Effector memory CD8-positive, alpha-beta T cell (primary cell): Measurements from ENCODE around the gene PDE4B.
A peak's percentile ranks its signal among the peaks of the same experiment; 100 is the strongest.
"Not testable (repeated sequence)": the region's sequence is repeated elsewhere in the genome, so short reads cannot be mapped to it uniquely, and the experiment has no call there.

Source experiments
- ATAC-seq: fragments of 150-1000 bp; cut with Tn5 transposase; replicated peaks from 2 replicates; pipeline ENCODE4 v1.10.0; 2021; ENCODE audit warnings: mild to moderate bottlenecking, moderate library complexity
- DNase-seq, 3 experiments: peaks; one replicate each; pipeline ENCODE4 v3.0.0; 2021
- H3K27ac Mint-ChIP-seq, 2 donors: one replicate each; pipeline ENCODE4 v1.8.0; 2022; ENCODE audit warnings: mild to moderate bottlenecking in 2 of 2, mixed read lengths in 2 of 2, moderate library complexity in 2 of 2
- H3K27me3 Mint-ChIP-seq, 2 donors: one replicate each; pipeline ENCODE4 v1.8.0; 2022; ENCODE audit warnings: mixed read lengths in 2 of 2
- H3K36me3 Mint-ChIP-seq: one replicate; pipeline ENCODE4 v1.8.0; 2022; ENCODE audit warnings: mild to moderate bottlenecking, moderate library complexity, mixed read lengths; ENCODE audit not compliant: insufficient read depth
- H3K4me1 Mint-ChIP-seq, 2 donors: one replicate each; pipeline ENCODE4 v1.8.0; 2022; ENCODE audit warnings: low read depth in 2 of 2, mixed read lengths in 2 of 2
- H3K4me3 Mint-ChIP-seq, 2 donors: one replicate each; pipeline ENCODE4 v1.8.0; 2022; ENCODE audit warnings: mild to moderate bottlenecking in 2 of 2, mixed read lengths in 2 of 2, moderate library complexity in 2 of 2
- H3K9me3 Mint-ChIP-seq, 2 donors: one replicate each; pipeline ENCODE4 v1.8.0; 2022; ENCODE audit warnings: mixed read lengths in 2 of 2

The PDE4B gene

GRCh38 chr1:66313429-66313828 is 520.7 kb downstream of the PDE4B start:
- no peak for ATAC-seq
- DNase-seq: no peak
- peaks cover 3 to 5% of the 10 kb centered on the region in 2 donors for H3K9me3 Mint-ChIP-seq
- H3K4me3 Mint-ChIP-seq: no peak overlapping the region
- H3K4me1 Mint-ChIP-seq: peaks cover 0 to 5% of the 10 kb centered on the region in 2 donors
- H3K27ac Mint-ChIP-seq: no peak overlapping the region
- no peaks in the 10 kb centered on the region for H3K36me3 Mint-ChIP-seq
- no peaks in the 10 kb centered on the region for H3K27me3 Mint-ChIP-seq

- Mint-ChIP-seq H3K9me3 (peaks cover 3 to 5% of the 10 kb centered on the region in 2 donors), H3K27ac (no peak overlapping the region), H3K4me1 (peaks cover 0 to 5% of the 10 kb centered on the region in 2 donors), H3K36me3 (no peaks in the 10 kb centered on the region), H3K27me3 (no peaks in the 10 kb centered on the region), H3K4me3 (no peak overlapping the region)
- DNase-seq (no peak), ATAC-seq (no peak)
Observed at GRCh38 chr1:66315671-66316070, 523.0 kb downstream of the PDE4B start.

- Mint-ChIP-seq H3K27me3 (no peaks in the 10 kb centered on the region), H3K36me3 (no peaks in the 10 kb centered on the region), H3K4me1 (peaks cover 0 to 5% of the 10 kb centered on the region in 2 donors), H3K27ac (peak overlapping the region in 1 of 2 donors; percentile 11), H3K4me3 (no peak overlapping the region), H3K9me3 (peaks cover 3 to 5% of the 10 kb centered on the region in 2 donors)
- ATAC-seq (no peak), DNase-seq (no peak)
Observed at GRCh38 chr1:66316464-66317247, 524.0 kb downstream of the PDE4B start.

- Mint-ChIP-seq H3K27me3 (no peaks in the 10 kb centered on the region), H3K27ac (peak overlapping the region in 1 of 2 donors; percentile 11), H3K4me3 (no peak overlapping the region), H3K36me3 (no peaks in the 10 kb centered on the region), H3K9me3 (peaks cover 3 to 5% of the 10 kb centered on the region in 2 donors), H3K4me1 (peaks cover 0 to 5% of the 10 kb centered on the region in 2 donors)
- no peak for DNase-seq
- no peak for ATAC-seq
Observed at GRCh38 chr1:66317248-66317515, 524.5 kb downstream of the PDE4B start.

GRCh38 chr1:66320231-66320630 is 527.5 kb downstream of the PDE4B start:
- no peaks in the 10 kb centered on the region for H3K27me3 Mint-ChIP-seq
- H3K4me1 Mint-ChIP-seq: peaks cover 9 to 11% of the 10 kb centered on the region in 2 donors
- no peak for ATAC-seq
- no peaks in the 10 kb centered on the region for H3K9me3 Mint-ChIP-seq
- no peak for DNase-seq
- no peaks in the 10 kb centered on the region for H3K36me3 Mint-ChIP-seq
- no peak overlapping the region for H3K4me3 Mint-ChIP-seq
- H3K27ac Mint-ChIP-seq: no peak overlapping the region

GRCh38 chr1:66322462-66322861 is 529.8 kb downstream of the PDE4B start:
- ATAC-seq, H3K9me3 Mint-ChIP-seq, DNase-seq, H3K36me3 Mint-ChIP-seq, H3K4me3 Mint-ChIP-seq, H3K27ac Mint-ChIP-seq, H3K27me3 Mint-ChIP-seq: not testable (repeated sequence)
- peaks cover 14 to 19% of the 10 kb centered on the region in 2 donors for H3K4me1 Mint-ChIP-seq

- Mint-ChIP-seq H3K27ac (peak overlapping the region in 1 of 2 donors; percentile 20), H3K4me3 (no peak overlapping the region), H3K4me1 (peaks cover 25 to 26% of the 10 kb centered on the region in 2 donors), H3K36me3 (no peaks in the 10 kb centered on the region), H3K9me3 (no peaks in the 10 kb centered on the region), H3K27me3 (no peaks in the 10 kb centered on the region)
- ATAC-seq (no peak), DNase-seq (no peak)
Observed at GRCh38 chr1:66323958-66324625, 531.4 kb downstream of the PDE4B start.

- no peaks in the 10 kb centered on the region for H3K27me3 Mint-ChIP-seq
- peak overlapping the region in 1 of 2 donors; percentile 35 for H3K27ac Mint-ChIP-seq
- H3K4me3 Mint-ChIP-seq: no peak overlapping the region
- ATAC-seq: peak; percentile 6
- peaks cover 38 to 42% of the 10 kb centered on the region in 2 donors for H3K4me1 Mint-ChIP-seq
- DNase-seq: no peak
- no peaks in the 10 kb centered on the region for H3K9me3 Mint-ChIP-seq
- H3K36me3 Mint-ChIP-seq: peaks cover 8% of the 10 kb centered on the region
Observed at GRCh38 chr1:66325594-66326380, 533.1 kb downstream of the PDE4B start.

- no peak overlapping the region for H3K27ac Mint-ChIP-seq
- ATAC-seq (no peak), DNase-seq (no peak)
- H3K36me3 Mint-ChIP-seq: peaks cover 10% of the 10 kb centered on the region
- no peaks in the 10 kb centered on the region for H3K9me3 Mint-ChIP-seq
- peaks cover 39 to 42% of the 10 kb centered on the region in 2 donors for H3K4me1 Mint-ChIP-seq
- H3K27me3 Mint-ChIP-seq: no peaks in the 10 kb centered on the region
- H3K4me3 Mint-ChIP-seq: no peak overlapping the region
Observed at GRCh38 chr1:66326867-66327266, 534.2 kb downstream of the PDE4B start.

- no peak for ATAC-seq
- H3K9me3 Mint-ChIP-seq: no peaks in the 10 kb centered on the region
- no peak overlapping the region for H3K27ac Mint-ChIP-seq
- peaks cover 18% of the 10 kb centered on the region for H3K36me3 Mint-ChIP-seq
- H3K27me3 Mint-ChIP-seq: no peaks in the 10 kb centered on the region
- H3K4me3 Mint-ChIP-seq: no peak overlapping the region
- peaks cover 42 to 44% of the 10 kb centered on the region in 2 donors for H3K4me1 Mint-ChIP-seq
- no peak for DNase-seq
Observed at GRCh38 chr1:66327588-66327987, 534.9 kb downstream of the PDE4B start.

GRCh38 chr1:66328896-66329295 is 536.2 kb downstream of the PDE4B start:
- Mint-ChIP-seq H3K9me3 (no peaks in the 10 kb centered on the region), H3K4me1 (peaks cover 42 to 44% of the 10 kb centered on the region in 2 donors), H3K36me3 (peaks cover 30% of the 10 kb centered on the region), H3K27ac (peak overlapping the region in 1 of 2 donors; percentile 100), H3K4me3 (no peak overlapping the region), H3K27me3 (no peaks in the 10 kb centered on the region)
- ATAC-seq: no peak
- DNase-seq: no peak

- ATAC-seq: peak; percentile 61
- peak overlapping the region; percentile 96 to 99 for H3K4me3 Mint-ChIP-seq
- peaks cover 46% of the 10 kb centered on the region for H3K36me3 Mint-ChIP-seq
- H3K27me3 Mint-ChIP-seq: no peaks in the 10 kb centered on the region
- no peak for DNase-seq
- H3K9me3 Mint-ChIP-seq: no peaks in the 10 kb centered on the region
- H3K27ac Mint-ChIP-seq: peak overlapping the region; percentile 95 to 100
- H3K4me1 Mint-ChIP-seq: peaks cover 42 to 46% of the 10 kb centered on the region in 2 donors
Observed at GRCh38 chr1:66330722-66331141, 538.0 kb downstream of the PDE4B start.

GRCh38 chr1:66331658-66332547 is 539.2 kb downstream of the PDE4B start:
- ATAC-seq (peak; percentile 14), DNase-seq (peak in 2 of 3 experiments; percentile 29 to 32)
- H3K27me3 Mint-ChIP-seq: no peaks in the 10 kb centered on the region
- H3K27ac Mint-ChIP-seq: peak overlapping the region; percentile 95 to 100
- H3K4me1 Mint-ChIP-seq: peaks cover 50 to 54% of the 10 kb centered on the region in 2 donors
- peak overlapping the region; percentile 96 to 99 for H3K4me3 Mint-ChIP-seq
- no peaks in the 10 kb centered on the region for H3K9me3 Mint-ChIP-seq
- H3K36me3 Mint-ChIP-seq: peaks cover 58% of the 10 kb centered on the region
